H9 (cell line): ENCODE measurements around the gene CCDC81. TPM values are rescaled to one million over a fixed set of nuclear protein-coding genes. Genes with fewer than 3 reads are reported as not detected.

ENCODE experiments used
- DNase-seq: peaks from one replicate; pipeline ENCODE4 v3.0.0-alpha.2; 2017
- H2AFZ ChIP-seq: one replicate; pipeline ENCODE4 v1.6.1; 2013; ENCODE audit warnings: mild to moderate bottlenecking, low read length, control low read depth, moderate library complexity
- H2AK5ac ChIP-seq: 2 replicates; pipeline ENCODE4 v1.6.1; 2013; ENCODE audit warnings: low read length, control low read depth, mixed read lengths; ENCODE audit not compliant: insufficient read length
- H2BK120ac ChIP-seq: one replicate; pipeline ENCODE4 v1.6.1; 2013; ENCODE audit warnings: low read depth, mild to moderate bottlenecking, low read length, control low read depth, inconsistent platforms; ENCODE audit not compliant: poor library complexity, severe bottlenecking
- H2BK12ac ChIP-seq: 2 replicates; pipeline ENCODE4 v1.6.1; 2013; ENCODE audit warnings: low read length, control low read depth, mixed read lengths, low read depth; ENCODE audit not compliant: insufficient read length
- H2BK15ac ChIP-seq: 2 replicates; pipeline ENCODE4 v1.6.1; 2013; ENCODE audit warnings: low read depth, low read length, control low read depth
- H2BK20ac ChIP-seq: one replicate; pipeline ENCODE4 v1.6.1; 2013; ENCODE audit warnings: low read depth, mild to moderate bottlenecking, low read length, control low read depth, inconsistent platforms; ENCODE audit not compliant: poor library complexity, severe bottlenecking
- H2BK5ac ChIP-seq: 2 replicates; pipeline ENCODE4 v1.6.1; 2013; ENCODE audit warnings: low read length, control low read depth, mixed read lengths; ENCODE audit not compliant: insufficient read length
- H3K14ac ChIP-seq: 2 replicates; pipeline ENCODE4 v1.6.1; 2013; ENCODE audit warnings: low read length, control low read depth; ENCODE audit not compliant: insufficient read depth
- H3K18ac ChIP-seq: 2 replicates; pipeline ENCODE4 v1.6.1; 2013; ENCODE audit warnings: low read depth, mild to moderate bottlenecking, mixed read lengths, low read length, control low read depth; ENCODE audit not compliant: insufficient read length
- H3K23ac ChIP-seq: 2 replicates; pipeline ENCODE4 v1.6.1; 2013; ENCODE audit warnings: low read length, control low read depth, mixed read lengths, low read depth; ENCODE audit not compliant: insufficient read length
- H3K23me2 ChIP-seq: 2 replicates; pipeline ENCODE4 v1.6.1; 2013; ENCODE audit warnings: low read depth, mild to moderate bottlenecking, mixed read lengths, low read length, control low read depth; ENCODE audit not compliant: insufficient read length, poor library complexity, severe bottlenecking
- H3K27ac ChIP-seq: 2 replicates; pipeline ENCODE4 v1.5.1; 2013; ENCODE audit warnings: low read length, control low read depth, mixed read lengths, low read depth; ENCODE audit not compliant: insufficient read length
- H3K27me3 ChIP-seq: 2 replicates; pipeline ENCODE4 v1.6.1; 2013; ENCODE audit warnings: low read length, control low read depth, inconsistent platforms; ENCODE audit not compliant: insufficient read depth
- H3K4ac ChIP-seq: 2 replicates; pipeline ENCODE4 v1.6.1; 2013; ENCODE audit warnings: low read depth, mild to moderate bottlenecking, control low read depth, inconsistent platforms, low read length, moderate library complexity
- H3K4me1 ChIP-seq: 2 replicates; pipeline ENCODE4 v1.6.1; 2013; ENCODE audit warnings: low read length, control low read depth, inconsistent platforms; ENCODE audit not compliant: insufficient read depth
- H3K4me2 ChIP-seq: 2 replicates; pipeline ENCODE4 v1.6.1; 2013; ENCODE audit warnings: low read length, control low read depth, mixed read lengths; ENCODE audit not compliant: insufficient read length, insufficient read depth
- H3K56ac ChIP-seq: 2 replicates; pipeline ENCODE4 v1.6.1; 2013; ENCODE audit warnings: low read depth, mild to moderate bottlenecking, mixed read lengths, low read length, control low read depth; ENCODE audit not compliant: insufficient read length
- H3K79me1 ChIP-seq: 2 replicates; pipeline ENCODE4 v1.6.1; 2013; ENCODE audit warnings: low read depth, mild to moderate bottlenecking, moderate library complexity, low read length, control low read depth, inconsistent platforms; ENCODE audit not compliant: insufficient read depth, poor library complexity, severe bottlenecking
- H3K79me2 ChIP-seq: 2 replicates; pipeline ENCODE4 v1.6.1; 2013; ENCODE audit warnings: low read length, control low read depth, inconsistent platforms; ENCODE audit not compliant: insufficient read depth
- H3K9ac ChIP-seq: 2 replicates; pipeline ENCODE4 v1.6.1; 2013; ENCODE audit warnings: low read length, control low read depth, mixed read lengths; ENCODE audit not compliant: insufficient read length; ENCODE audit errors: extremely low read depth
- H3K9me3 ChIP-seq: one replicate; pipeline ENCODE4 v1.6.1; 2013; ENCODE audit warnings: low read depth, low read length, inconsistent platforms; ENCODE audit not compliant: control insufficient read depth
- H3T11ph ChIP-seq: one replicate; pipeline ENCODE4 v1.6.1; 2013; ENCODE audit warnings: mild to moderate bottlenecking, low read length, control low read depth, inconsistent platforms
- H4K20me1 ChIP-seq: one replicate; pipeline ENCODE4 v1.6.1; 2013; ENCODE audit not compliant: control insufficient read depth, insufficient read length, insufficient read depth
- H4K5ac ChIP-seq: 2 replicates; pipeline ENCODE4 v1.6.1; 2013; ENCODE audit warnings: low read depth, mild to moderate bottlenecking, mixed read lengths, low read length, control low read depth; ENCODE audit not compliant: insufficient read length
- H4K8ac ChIP-seq: replicated peaks from 2 replicates; pipeline ENCODE4 v1.6.1; 2013; ENCODE audit warnings: low read length, control low read depth, mixed read lengths, low read depth; ENCODE audit not compliant: insufficient read length
- H4K91ac ChIP-seq: 2 replicates; pipeline ENCODE4 v1.6.1; 2013; ENCODE audit warnings: low read depth, mild to moderate bottlenecking, moderate library complexity, mixed read lengths, low read length, control low read depth; ENCODE audit not compliant: insufficient read length
- H3K27ac Mint-ChIP-seq, 3 experiments: 2 replicates in 2 of 3; 3 replicates in 1 of 3; pipeline ENCODE4 v1.8.0; 2020 to 2021; ENCODE audit warnings: mixed read lengths in 3 of 3, mild to moderate bottlenecking in 1 of 3, moderate library complexity in 1 of 3
- H3K27me3 Mint-ChIP-seq: 2 replicates; pipeline ENCODE4 v1.8.0; 2021; ENCODE audit warnings: low read depth, mild to moderate bottlenecking, moderate library complexity, mixed read lengths
- H3K36me3 Mint-ChIP-seq, 3 experiments: 2 replicates in 2 of 3; 3 replicates in 1 of 3; pipeline ENCODE4 v1.8.0; 2020 to 2021; ENCODE audit warnings: low read depth in 3 of 3, mixed read lengths in 3 of 3; ENCODE audit not compliant: insufficient read depth in 1 of 3
- H3K4me1 Mint-ChIP-seq, 2 experiments: 2 replicates each; pipeline ENCODE4 v1.8.0; 2020; ENCODE audit warnings: mixed read lengths in 2 of 2
- H3K4me3 Mint-ChIP-seq, 2 experiments: 2 replicates in 1 of 2; 3 replicates in 1 of 2; pipeline ENCODE4 v1.8.0; 2020 to 2021; ENCODE audit warnings: mild to moderate bottlenecking in 2 of 2, mixed read lengths in 2 of 2, moderate library complexity in 1 of 2
- H3K9me3 Mint-ChIP-seq, 2 experiments: 2 replicates in 1 of 2; 3 replicates in 1 of 2; pipeline ENCODE4 v1.8.0; 2020; ENCODE audit warnings: mild to moderate bottlenecking in 2 of 2, mixed read lengths in 2 of 2, moderate library complexity in 1 of 2
- WGBS: extraction: QIAGEN DNeasy Blood & Tissue Kit; methylation state at CpG from one replicate; pipeline ENCODE4 v1.1.7; 2013; ENCODE audit warnings: missing lambda C conversion rate, low lambda C conversion rate, mixed read lengths; ENCODE audit not compliant: insufficient read length; ENCODE audit errors: extremely low coverage; 5-methylcytosine and 5-hydroxymethylcytosine counted together
- total RNA-seq: library from RNA; stranded (reverse); gene quantifications from 2 replicates; pipeline ENCODE4 v1.2.1, GENCODE V29; 2021
- TF ChIP-seq, protein P1 (sequence below): fragments of 200-600 bp; sonication (generic); conservative IDR thresholded peaks from 3 replicates; pipeline ENCODE4 v1.8.0; 2021; ENCODE audit warnings: antibody characterized with exemption, mild to moderate bottlenecking

The CCDC81 gene
- total RNA-seq, 1 experiment from 2014 or later, result 0.52 TPM

DNA sequence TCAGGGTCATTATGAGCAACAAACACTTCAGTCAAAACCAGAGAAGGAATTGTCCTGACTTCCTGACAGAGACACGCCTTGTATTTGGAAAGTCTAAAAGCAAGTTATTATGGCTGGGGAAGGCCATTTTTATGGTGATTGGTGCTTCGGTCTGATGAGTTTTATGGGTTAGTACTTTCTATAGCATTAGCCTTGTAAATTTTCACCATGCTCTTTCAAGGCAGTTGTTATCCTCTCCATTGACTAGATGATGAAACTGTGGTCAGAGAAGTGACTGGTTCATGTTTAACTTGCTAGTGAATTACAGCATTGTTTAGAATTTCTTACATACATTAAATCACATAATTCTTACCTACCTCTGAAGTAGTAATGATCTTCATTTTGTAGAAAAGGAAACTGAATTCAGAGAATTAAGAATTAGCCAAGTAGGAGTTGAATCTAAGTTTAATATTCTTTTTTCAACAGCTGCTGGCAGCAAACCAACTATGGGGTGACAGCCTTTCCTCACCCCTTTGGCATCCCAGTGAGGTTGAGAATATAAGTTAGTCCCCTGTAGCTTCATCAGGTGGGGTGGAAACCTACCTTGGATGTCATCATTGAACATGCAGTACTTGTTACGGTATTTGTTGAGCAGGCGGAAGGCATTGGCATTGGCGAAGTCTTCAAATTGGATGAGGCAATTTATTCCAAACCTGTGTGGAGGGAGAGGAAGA lies 90.0 kb downstream of the CCDC81 start:
- H3K9ac ChIP-seq, result no peak overlapping the region
- H2BK120ac ChIP-seq, result no peak overlapping the region
- Mint-ChIP-seq H3K4me1 (peaks cover 4 to 5% of the 10 kb centered on the region in 2 experiments), H3K27ac (no peak overlapping the region), H3K4me3 (no peak overlapping the region), H3K9me3 (no peaks in the 10 kb centered on the region), H3K36me3 (no peaks in the 10 kb centered on the region), H3K27me3 (no peaks in the 10 kb centered on the region)
- TF ChIP-seq, protein P1, sequence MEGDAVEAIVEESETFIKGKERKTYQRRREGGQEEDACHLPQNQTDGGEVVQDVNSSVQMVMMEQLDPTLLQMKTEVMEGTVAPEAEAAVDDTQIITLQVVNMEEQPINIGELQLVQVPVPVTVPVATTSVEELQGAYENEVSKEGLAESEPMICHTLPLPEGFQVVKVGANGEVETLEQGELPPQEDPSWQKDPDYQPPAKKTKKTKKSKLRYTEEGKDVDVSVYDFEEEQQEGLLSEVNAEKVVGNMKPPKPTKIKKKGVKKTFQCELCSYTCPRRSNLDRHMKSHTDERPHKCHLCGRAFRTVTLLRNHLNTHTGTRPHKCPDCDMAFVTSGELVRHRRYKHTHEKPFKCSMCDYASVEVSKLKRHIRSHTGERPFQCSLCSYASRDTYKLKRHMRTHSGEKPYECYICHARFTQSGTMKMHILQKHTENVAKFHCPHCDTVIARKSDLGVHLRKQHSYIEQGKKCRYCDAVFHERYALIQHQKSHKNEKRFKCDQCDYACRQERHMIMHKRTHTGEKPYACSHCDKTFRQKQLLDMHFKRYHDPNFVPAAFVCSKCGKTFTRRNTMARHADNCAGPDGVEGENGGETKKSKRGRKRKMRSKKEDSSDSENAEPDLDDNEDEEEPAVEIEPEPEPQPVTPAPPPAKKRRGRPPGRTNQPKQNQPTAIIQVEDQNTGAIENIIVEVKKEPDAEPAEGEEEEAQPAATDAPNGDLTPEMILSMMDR, result no peak
- H3K9me3 ChIP-seq, result no peaks in the 10 kb centered on the region
- no peak overlapping the region for H3K14ac ChIP-seq
- H4K5ac ChIP-seq, result no peak overlapping the region
- WGBS, result no CpG with 5 or more reads among the region's 5 CpGs
- H3K4me2 ChIP-seq, result no peak overlapping the region
- no peak overlapping the region for H2BK12ac ChIP-seq
- H4K20me1 ChIP-seq, result no peaks in the 10 kb centered on the region
- no peaks in the 10 kb centered on the region for H3K79me2 ChIP-seq
- H3K23ac ChIP-seq, result no peak overlapping the region
- H3K56ac ChIP-seq, result no peak overlapping the region
- no peak overlapping the region for H3K18ac ChIP-seq
- no peak overlapping the region for H2BK5ac ChIP-seq
- H2BK20ac ChIP-seq, result no peak overlapping the region
- H3K27ac ChIP-seq, result no peak overlapping the region
- no peaks in the 10 kb centered on the region for H3K27me3 ChIP-seq
- H3K23me2 ChIP-seq, result no peaks in the 10 kb centered on the region
- no peak overlapping the region for H3K4ac ChIP-seq
- H4K91ac ChIP-seq, result no peak overlapping the region
- no peak overlapping the region for H2AFZ ChIP-seq
- H3K79me1 ChIP-seq, result no peaks in the 10 kb centered on the region
- H2AK5ac ChIP-seq, result no peak overlapping the region
- no peak overlapping the region for H4K8ac ChIP-seq
- H3T11ph ChIP-seq, result no peak overlapping the region
- H3K4me1 ChIP-seq, result no peaks in the 10 kb centered on the region
- no peak for DNase-seq
- no peak overlapping the region for H2BK15ac ChIP-seq
